Panc1 (cell line): ENCODE measurements around the gene HUNK.

Experiments used
- POLR2AphosphoS5 ChIP-seq: IDR thresholded peaks from 2 replicates; pipeline ENCODE4 v1.6.1; 2012; ENCODE audit warnings: mild to moderate bottlenecking, low read depth, low read length, moderate library complexity
- REST ChIP-seq, 2 experiments: IDR thresholded peaks; 2 replicates each; pipeline ENCODE4 v1.6.1; 2011 to 2012; ENCODE audit warnings: low read depth in 2 of 2, control low read depth in 1 of 2, low read length in 1 of 2, mild to moderate bottlenecking in 1 of 2, moderate library complexity in 1 of 2; ENCODE audit not compliant: insufficient read depth in 1 of 2
- SIN3A ChIP-seq: IDR thresholded peaks from 2 replicates; pipeline ENCODE4 v1.6.1; 2012; ENCODE audit warnings: low read depth, mild to moderate bottlenecking, low read length, moderate library complexity, borderline replicate concordance; ENCODE audit not compliant: insufficient read depth
- TF ChIP-seq, protein P1 (sequence below): fragments of 450-650 bp; IDR thresholded peaks from 2 replicates; pipeline ENCODE4 v1.5.1; 2017; ENCODE audit warnings: mild to moderate bottlenecking

DNA sequence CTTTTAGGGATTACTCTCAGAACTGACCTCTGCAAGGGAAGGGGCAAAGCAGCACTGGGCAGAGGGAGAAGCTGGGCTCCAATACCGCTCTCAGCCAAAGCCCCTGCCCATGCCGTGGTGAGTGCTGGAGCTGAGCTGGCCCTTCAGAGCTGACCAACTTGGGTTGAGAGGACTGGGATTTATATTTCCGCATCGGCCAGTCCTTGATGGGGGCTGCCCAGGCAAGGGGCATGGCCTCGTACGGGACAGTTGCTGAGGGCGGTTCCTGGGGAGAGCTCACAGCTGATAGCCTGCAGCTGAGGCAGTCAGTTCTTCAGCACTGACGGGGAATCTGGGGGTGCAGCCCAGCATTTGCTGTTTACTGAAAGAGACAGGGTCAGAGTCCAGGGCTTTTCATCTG lies 8.0 kb downstream of the HUNK start:
- TF ChIP-seq, protein P1, sequence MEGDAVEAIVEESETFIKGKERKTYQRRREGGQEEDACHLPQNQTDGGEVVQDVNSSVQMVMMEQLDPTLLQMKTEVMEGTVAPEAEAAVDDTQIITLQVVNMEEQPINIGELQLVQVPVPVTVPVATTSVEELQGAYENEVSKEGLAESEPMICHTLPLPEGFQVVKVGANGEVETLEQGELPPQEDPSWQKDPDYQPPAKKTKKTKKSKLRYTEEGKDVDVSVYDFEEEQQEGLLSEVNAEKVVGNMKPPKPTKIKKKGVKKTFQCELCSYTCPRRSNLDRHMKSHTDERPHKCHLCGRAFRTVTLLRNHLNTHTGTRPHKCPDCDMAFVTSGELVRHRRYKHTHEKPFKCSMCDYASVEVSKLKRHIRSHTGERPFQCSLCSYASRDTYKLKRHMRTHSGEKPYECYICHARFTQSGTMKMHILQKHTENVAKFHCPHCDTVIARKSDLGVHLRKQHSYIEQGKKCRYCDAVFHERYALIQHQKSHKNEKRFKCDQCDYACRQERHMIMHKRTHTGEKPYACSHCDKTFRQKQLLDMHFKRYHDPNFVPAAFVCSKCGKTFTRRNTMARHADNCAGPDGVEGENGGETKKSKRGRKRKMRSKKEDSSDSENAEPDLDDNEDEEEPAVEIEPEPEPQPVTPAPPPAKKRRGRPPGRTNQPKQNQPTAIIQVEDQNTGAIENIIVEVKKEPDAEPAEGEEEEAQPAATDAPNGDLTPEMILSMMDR, result no peak
- no peak for TF ChIP-seq REST (IDR thresholded peaks at IDR 0.05; ENCODE audit: insufficient read depth in 1 of 2, low read depth in 2 of 2, low read length in 1 of 2)
- no peak for TF ChIP-seq SIN3A
- TF ChIP-seq POLR2AphosphoS5, result no peak
